Adrenal gland (tissue), 12 donors: ENCODE results near the gene PKD2L1. TPM values are rescaled to one million over a fixed set of nuclear protein-coding genes. Genes with fewer than 3 reads are reported as not detected.
A peak's percentile ranks its signal among the peaks of the same experiment; 100 is the strongest.

Experiments
- DNase-seq, 7 donors: peaks; one replicate each; pipeline ENCODE4 v3.0.0-alpha.2; 2019 to 2020
- H3K27ac ChIP-seq, 5 donors: fragments of 200-600 bp; sonication (generic) in 4 of 5; 1 replicate in 3 of 5; 2 replicates in 2 of 5; pipeline versions ENCODE4 v1.5.1 to v1.8.0; 2016 to 2020; ENCODE audit warnings: mild to moderate bottlenecking in 1 of 5
- H3K27me3 ChIP-seq: fragments of 200-600 bp; 2 replicates; pipeline ENCODE4 v1.8.0; 2021
- H3K36me3 ChIP-seq, 2 donors: fragments of 200-600 bp; replicated peaks in 1 of 2; 1 replicate in 1 of 2; 2 replicates in 1 of 2; pipeline versions ENCODE4 v1.5.1 to v1.8.0; 2018 to 2022
- H3K4me1 ChIP-seq, 2 donors: fragments of 200-600 bp; replicated peaks in 1 of 2; 1 replicate in 1 of 2; 2 replicates in 1 of 2; pipeline versions ENCODE4 v1.5.1 to v1.8.0; 2018 to 2021
- H3K4me3 ChIP-seq, 4 donors: fragments of 200-600 bp; sonication (generic) in 3 of 4; one replicate each; pipeline ENCODE4 v1.5.1; 2016 to 2018
- H3K9me3 ChIP-seq, 3 donors: fragments of 200-600 bp; sonication (generic) in 1 of 3; replicated peaks in 1 of 3; 1 replicate in 2 of 3; 2 replicates in 1 of 3; pipeline versions ENCODE4 v1.5.1 to v1.8.0; 2016 to 2021
- CTCF ChIP-seq, 6 experiments: fragments of 450-650 bp in 4 of 6; fragments of 200-600 bp in 2 of 6; sonication (generic) in 1 of 6; IDR thresholded peaks; 1 replicate in 5 of 6; 2 replicates in 1 of 6; pipeline versions ENCODE4 v1.5.1 to v1.8.0; 2016 to 2021; ENCODE audit warnings: antibody characterized with exemption in 6 of 6, mild to moderate bottlenecking in 2 of 6, moderate library complexity in 1 of 6
- POLR2A ChIP-seq, 2 donors: fragments of 450-650 bp; IDR thresholded peaks; one replicate each; pipeline ENCODE4 v1.6.1; 2017; ENCODE audit warnings: antibody characterized with exemption in 2 of 2, mild to moderate bottlenecking in 2 of 2, moderate library complexity in 1 of 2
- WGBS, 4 donors: extraction: QIAGEN DNeasy Blood & Tissue Kit in 2 of 4; methylation state at CpG; one replicate each; pipeline versions ENCODE4 v1.1.5 to v1.1.7; 2013 to 2017; 5-methylcytosine and 5-hydroxymethylcytosine counted together
- intact Hi-C, 2 donors: fragments of 100-400 bp; cut with DNase I; formaldehyde crosslinking; loops; one replicate each; pipeline versions ENCODE4 v1.14.1 to v1.15.0; 2022 to 2023
- polyA plus RNA-seq, 3 donors: library from polyadenylated mRNA; stranded (reverse); fragments of 200-250 nt in 2 of 3; fragments of 350-450 nt in 1 of 3; fragmentation: Illumina TruSeq in 1 of 3; extraction: RNeasy Lipid Tissue Mini Kit (QIAGEN cat#74804) in 1 of 3; gene quantifications; one replicate each; pipeline ENCODE4 v1.2.3, GENCODE V29; 2013 to 2014
- total RNA-seq, 9 donors: library from RNA; depleted of rRNA in 4 of 9; stranded (reverse); fragments of >200 nt in 4 of 9; fragments of 120-200 nt in 1 of 9; fragmentation: NEBNext Ultra II Directional in 1 of 9; extraction: Animal tissue kit (Norgen Biotek cat#: 25700) in 1 of 9; gene quantifications; one replicate each; pipeline versions ENCODE4 v1.1.0 to v1.2.4, GENCODE V29; 2013 to 2023
- donor health status: healthy with polysubstance abuse.
- donor health status: Bipolar disorder and iron deficiency.
- donor health status: DM: yes; HTN: yes; CAD: no.
- donor health status: DM: no; HTN: no; CAD: no.
- donor health status: DM: no; HTN: no; CAD: no.
- donor health status: DM: yes; HTN: yes; CAD: no.

The PKD2L1 gene
- total and polyA plus RNA-seq, 12 donors = 0.50 to 0.72 TPM; not detected in 10

DNA sequence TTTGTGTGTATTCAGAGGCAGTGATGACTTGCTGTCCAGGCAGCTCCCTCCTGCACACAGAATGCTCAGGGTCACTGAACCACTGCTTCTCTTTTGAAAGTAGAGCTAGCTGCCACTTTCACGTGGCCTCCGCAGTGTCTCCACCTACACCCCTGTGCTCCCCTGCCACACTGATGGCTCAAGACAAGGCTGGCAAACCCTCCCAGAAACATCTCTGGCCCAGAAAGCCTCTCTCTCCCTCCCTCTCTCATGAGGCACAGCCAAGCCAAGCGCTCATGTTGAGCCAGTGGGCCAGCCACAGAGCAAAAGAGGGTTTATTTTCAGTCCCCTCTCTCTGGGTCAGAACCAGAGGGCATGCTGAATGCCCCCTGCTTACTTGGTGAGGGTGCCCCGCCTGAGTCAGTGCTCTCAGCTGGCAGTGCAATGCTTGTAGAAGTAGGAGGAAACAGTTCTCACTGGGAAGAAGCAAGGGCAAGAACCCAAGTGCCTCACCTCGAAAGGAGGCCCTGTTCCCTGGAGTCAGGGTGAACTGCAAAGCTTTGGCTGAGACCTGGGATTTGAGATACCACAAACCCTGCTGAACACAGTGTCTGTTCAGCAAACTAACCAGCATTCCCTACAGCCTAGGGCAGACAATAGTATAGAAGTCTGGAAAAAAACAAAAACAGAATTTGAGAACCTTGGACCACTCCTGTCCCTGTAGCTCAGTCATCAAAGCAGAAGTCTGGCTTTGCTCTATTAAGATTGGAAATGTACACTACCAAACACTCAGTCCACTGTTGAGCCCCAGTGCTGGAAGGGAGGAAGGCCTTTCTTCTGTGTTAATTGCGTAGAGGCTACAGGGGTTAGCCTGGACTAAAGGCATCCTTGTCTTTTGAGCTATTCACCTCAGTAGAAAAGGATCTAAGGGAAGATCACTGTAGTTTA lies 32.8 kb upstream of the PKD2L1 start:
- peak; percentile 65 to 92 (median 89) for DNase-seq
- intact Hi-C loops = no loop called here
- peak overlapping the region in 4 of 5 donors; percentile 34 to 91 (median 82) for H3K27ac ChIP-seq
- H3K9me3 ChIP-seq = no peaks in the 10 kb centered on the region
- H3K27me3 ChIP-seq = no peaks in the 10 kb centered on the region
- 55 to 66% (median 60%) methylated on average over 6 of the region's 6 CpGs for WGBS, 4 donors
- H3K4me1 ChIP-seq = peaks cover 42 to 62% of the 10 kb centered on the region in 2 donors
- peaks cover 0 to 14% of the 10 kb centered on the region in 2 donors for H3K36me3 ChIP-seq
- H3K4me3 ChIP-seq = no peak overlapping the region
- TF ChIP-seq CTCF (IDR thresholded peaks at IDR 0.05) = no peak
- peak in 1 of 2 donors; percentile 78 for TF ChIP-seq POLR2A (IDR thresholded peaks at IDR 0.05)

GRCh38 chr10:100360234-100360633 lies 30.2 kb upstream of the PKD2L1 start:
- Histone ChIP-seq H3K4me1 (peaks cover 43 to 63% of the 10 kb centered on the region in 2 donors), H3K36me3 (peaks cover 0 to 38% of the 10 kb centered on the region in 2 donors), H3K27ac (peak overlapping the region in 4 of 5 donors; percentile 38 to 71 (median 44)), H3K27me3 (no peaks in the 10 kb centered on the region), H3K4me3 (no peak overlapping the region), H3K9me3 (no peaks in the 10 kb centered on the region)
- 66 to 72% (median 71%) methylated on average over 5 to 6 of the region's 6 CpGs for WGBS, 4 donors
- intact Hi-C loops = no loop called here
- TF ChIP-seq POLR2A (IDR thresholded peaks at IDR 0.05) (no peak), CTCF (IDR thresholded peaks at IDR 0.05) (no peak)
- DNase-seq = no peak

DNA sequence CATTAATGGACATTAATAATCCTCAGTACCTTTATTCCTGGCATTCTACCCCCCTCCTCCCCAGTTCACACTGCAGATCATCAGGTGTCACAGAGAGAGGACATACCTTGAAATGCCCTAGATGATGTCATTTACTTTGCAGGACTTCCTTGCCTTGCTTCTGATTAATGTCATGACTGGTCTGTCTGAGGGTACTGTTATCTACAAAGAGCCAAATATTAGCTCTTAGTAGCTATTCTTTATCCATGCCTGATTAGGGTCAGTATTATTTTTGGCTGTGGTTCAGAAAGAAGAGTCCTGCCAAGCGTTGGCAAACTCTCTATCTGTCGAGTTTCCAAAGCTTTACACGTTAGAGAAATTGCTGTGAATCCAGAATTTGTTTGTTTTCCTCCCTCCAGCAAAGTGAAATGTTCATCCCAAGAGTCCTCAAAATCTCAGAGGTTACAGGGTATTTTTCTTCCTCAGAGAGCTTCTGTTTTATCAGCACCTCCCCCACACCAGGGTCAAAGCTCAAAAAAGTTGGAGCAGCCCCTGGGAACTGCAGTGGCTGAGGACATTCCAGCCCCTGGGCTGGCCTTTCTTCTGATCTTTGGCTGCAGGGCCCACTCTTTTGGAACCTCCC lies 29.6 kb upstream of the PKD2L1 start:
- H3K4me3 ChIP-seq = no peak overlapping the region
- DNase-seq = peak in 2 of 7 donors; percentile 53 to 74
- 17 to 25% (median 23%) methylated on average over 3 of the region's 3 CpGs for WGBS, 4 donors
- peak overlapping the region; percentile 9 to 71 (median 45) for H3K27ac ChIP-seq
- H3K36me3 ChIP-seq = peaks cover 0 to 44% of the 10 kb centered on the region in 2 donors
- intact Hi-C loops = no loop called here
- peaks cover 41 to 57% of the 10 kb centered on the region in 2 donors for H3K4me1 ChIP-seq
- H3K9me3 ChIP-seq = no peaks in the 10 kb centered on the region
- TF ChIP-seq CTCF (IDR thresholded peaks at IDR 0.05) (no peak), POLR2A (IDR thresholded peaks at IDR 0.05) (peak in 1 of 2 donors; percentile 3)
- H3K27me3 ChIP-seq = no peaks in the 10 kb centered on the region

- TF ChIP-seq CTCF (IDR thresholded peaks at IDR 0.05) = no peak
- Histone ChIP-seq H3K9me3 (no peaks in the 10 kb centered on the region), H3K4me1 (peaks cover 41 to 51% of the 10 kb centered on the region in 2 donors), H3K4me3 (no peak overlapping the region), H3K36me3 (peaks cover 0 to 50% of the 10 kb centered on the region in 2 donors), H3K27ac (peak overlapping the region; percentile 9 to 71 (median 45)), H3K27me3 (no peaks in the 10 kb centered on the region)
- DNase-seq = no peak
- 21 to 41% (median 32%) methylated on average over 2 of the region's 2 CpGs for WGBS, 4 donors
- intact Hi-C loops = no loop called here
Observed at GRCh38 chr10:100359030-100359432, 29.0 kb upstream of the PKD2L1 start.
